ENCODE results near the gene FBXO11. TPM values are rescaled to one million over a fixed set of nuclear protein-coding genes. Genes with fewer than 3 reads are reported as not detected.

Gene FBXO11
- total and polyA plus RNA-seq, 10 of the 15 experiments (the other 5 are each of a cell fraction or from before 2014, with no cell fraction given) = 5.9 to 38.9 (median 22.5) TPM

- TF ChIP-seq REST (IDR thresholded peaks at IDR 0.05; ENCODE audit: low read depth, low read length) = no peak
- TF ChIP-seq E2F8 (IDR thresholded peaks at IDR 0.05; ENCODE audit: low read depth, partially characterized antibody) = no peak
- no peak for TF ChIP-seq MEF2A (IDR thresholded peaks at IDR 0.05; ENCODE audit: insufficient read depth, low read depth, low read length)
- no peak for TF ChIP-seq TCF7 (IDR thresholded peaks at IDR 0.05; ENCODE audit: borderline replicate concordance)
- 0 out of 2 replicates have a peak, but pooled peaks have one; percentile 71 for TF ChIP-seq NBN (IDR thresholded peaks at IDR 0.05)
- no peak for TF ChIP-seq BCLAF1 (IDR thresholded peaks at IDR 0.05)
- no peak for TF ChIP-seq CUX1 (IDR thresholded peaks at IDR 0.05; ENCODE audit: insufficient replicate concordance, low read depth, low read length)
- TF ChIP-seq NKRF (conservative IDR thresholded peaks at IDR 0.05) = no peak
- TF ChIP-seq PAX5 (IDR thresholded peaks at IDR 0.05; ENCODE audit: borderline replicate concordance, low read depth, low read length) = no peak
Measured at GRCh38 chr2:47907039-47907781, 912 bp upstream of the FBXO11 start (continued).

All from GM12878 (cell line).